Peyer's patch (tissue), 4 donors: ENCODE results near the gene IFNA10.

ENCODE experiments used
- CTCF ChIP-seq, 6 experiments: fragments of 450-650 bp in 4 of 6; fragments of 200-600 bp in 2 of 6; sonication (generic) in 1 of 6; IDR thresholded peaks; one replicate each; pipeline ENCODE4 v1.5.1; 2017 to 2019; ENCODE audit warnings: antibody characterized with exemption in 6 of 6, mild to moderate bottlenecking in 3 of 6, moderate library complexity in 1 of 6
- POLR2A ChIP-seq, 2 donors: fragments of 450-650 bp; IDR thresholded peaks; one replicate each; pipeline ENCODE4 v1.5.1; 2017; ENCODE audit warnings: antibody characterized with exemption in 2 of 2, mild to moderate bottlenecking in 2 of 2, moderate library complexity in 2 of 2

GRCh38 chr9:21252721-21253547 is 46.0 kb upstream of the IFNA10 start:
- TF ChIP-seq CTCF (IDR thresholded peaks at IDR 0.05) (peak in 4 of 6 experiments; percentile 28 to 43 (median 40)), POLR2A (IDR thresholded peaks at IDR 0.05) (no peak)
